ENCODE measurements around the gene GTPBP2.

- TF ChIP-seq CTCF (IDR thresholded peaks at IDR 0.05) (no peak), POLR2AphosphoS5 (IDR thresholded peaks at IDR 0.05) (no peak), POLR2A (IDR thresholded peaks at IDR 0.05) (no peak), EP300 (IDR thresholded peaks at IDR 0.05) (no peak)
These were observed 45.9 kb upstream of the GTPBP2 start for GRCh38 chr6:43674921-43675320.
